ENCODE results near the gene ATF7.

The ATF7 gene

DNA sequence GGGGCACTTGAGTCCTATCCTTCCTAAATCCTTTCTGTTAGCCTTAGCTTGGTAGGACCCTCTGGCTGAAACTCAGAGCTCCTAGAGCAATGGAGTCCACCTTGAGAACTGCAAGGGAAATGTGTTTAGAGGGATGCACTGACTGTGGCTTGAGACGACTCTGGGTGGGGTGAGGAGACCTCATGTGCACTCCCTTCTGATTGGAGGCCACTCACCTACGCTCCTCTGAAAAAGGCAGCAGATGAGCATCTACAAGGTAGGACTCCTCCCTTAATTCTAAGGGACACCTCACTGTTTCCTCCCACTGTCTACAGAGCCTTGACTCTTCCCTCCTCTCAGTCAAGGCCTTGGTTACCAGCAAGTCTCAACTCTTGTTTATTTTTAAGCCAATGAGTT is 127.9 kb downstream of the ATF7 start:
- Histone ChIP-seq H3K27me3 (ENCODE audit: insufficient read depth, poor library complexity, severe bottlenecking) (no peaks in the 10 kb centered on the region), H3K27ac (replicated peaks) (no peak overlapping the region), H3K4me3 (replicated peaks; ENCODE audit: insufficient read depth, low read length) (no peak overlapping the region)
- TF ChIP-seq, protein P1, sequence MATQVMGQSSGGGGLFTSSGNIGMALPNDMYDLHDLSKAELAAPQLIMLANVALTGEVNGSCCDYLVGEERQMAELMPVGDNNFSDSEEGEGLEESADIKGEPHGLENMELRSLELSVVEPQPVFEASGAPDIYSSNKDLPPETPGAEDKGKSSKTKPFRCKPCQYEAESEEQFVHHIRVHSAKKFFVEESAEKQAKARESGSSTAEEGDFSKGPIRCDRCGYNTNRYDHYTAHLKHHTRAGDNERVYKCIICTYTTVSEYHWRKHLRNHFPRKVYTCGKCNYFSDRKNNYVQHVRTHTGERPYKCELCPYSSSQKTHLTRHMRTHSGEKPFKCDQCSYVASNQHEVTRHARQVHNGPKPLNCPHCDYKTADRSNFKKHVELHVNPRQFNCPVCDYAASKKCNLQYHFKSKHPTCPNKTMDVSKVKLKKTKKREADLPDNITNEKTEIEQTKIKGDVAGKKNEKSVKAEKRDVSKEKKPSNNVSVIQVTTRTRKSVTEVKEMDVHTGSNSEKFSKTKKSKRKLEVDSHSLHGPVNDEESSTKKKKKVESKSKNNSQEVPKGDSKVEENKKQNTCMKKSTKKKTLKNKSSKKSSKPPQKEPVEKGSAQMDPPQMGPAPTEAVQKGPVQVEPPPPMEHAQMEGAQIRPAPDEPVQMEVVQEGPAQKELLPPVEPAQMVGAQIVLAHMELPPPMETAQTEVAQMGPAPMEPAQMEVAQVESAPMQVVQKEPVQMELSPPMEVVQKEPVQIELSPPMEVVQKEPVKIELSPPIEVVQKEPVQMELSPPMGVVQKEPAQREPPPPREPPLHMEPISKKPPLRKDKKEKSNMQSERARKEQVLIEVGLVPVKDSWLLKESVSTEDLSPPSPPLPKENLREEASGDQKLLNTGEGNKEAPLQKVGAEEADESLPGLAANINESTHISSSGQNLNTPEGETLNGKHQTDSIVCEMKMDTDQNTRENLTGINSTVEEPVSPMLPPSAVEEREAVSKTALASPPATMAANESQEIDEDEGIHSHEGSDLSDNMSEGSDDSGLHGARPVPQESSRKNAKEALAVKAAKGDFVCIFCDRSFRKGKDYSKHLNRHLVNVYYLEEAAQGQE (IDR thresholded peaks at IDR 0.05; ENCODE audit: insufficient replicate concordance, low read depth) = no peak
- TF ChIP-seq GABPA (IDR thresholded peaks at IDR 0.05; ENCODE audit: low read depth) (no peak), SPI1 (IDR thresholded peaks at IDR 0.05; ENCODE audit: borderline replicate concordance, low read depth) (no peak), POLR2AphosphoS5 (IDR thresholded peaks at IDR 0.05; ENCODE audit: low read depth) (no peak)
- TF ChIP-seq, protein P2, sequence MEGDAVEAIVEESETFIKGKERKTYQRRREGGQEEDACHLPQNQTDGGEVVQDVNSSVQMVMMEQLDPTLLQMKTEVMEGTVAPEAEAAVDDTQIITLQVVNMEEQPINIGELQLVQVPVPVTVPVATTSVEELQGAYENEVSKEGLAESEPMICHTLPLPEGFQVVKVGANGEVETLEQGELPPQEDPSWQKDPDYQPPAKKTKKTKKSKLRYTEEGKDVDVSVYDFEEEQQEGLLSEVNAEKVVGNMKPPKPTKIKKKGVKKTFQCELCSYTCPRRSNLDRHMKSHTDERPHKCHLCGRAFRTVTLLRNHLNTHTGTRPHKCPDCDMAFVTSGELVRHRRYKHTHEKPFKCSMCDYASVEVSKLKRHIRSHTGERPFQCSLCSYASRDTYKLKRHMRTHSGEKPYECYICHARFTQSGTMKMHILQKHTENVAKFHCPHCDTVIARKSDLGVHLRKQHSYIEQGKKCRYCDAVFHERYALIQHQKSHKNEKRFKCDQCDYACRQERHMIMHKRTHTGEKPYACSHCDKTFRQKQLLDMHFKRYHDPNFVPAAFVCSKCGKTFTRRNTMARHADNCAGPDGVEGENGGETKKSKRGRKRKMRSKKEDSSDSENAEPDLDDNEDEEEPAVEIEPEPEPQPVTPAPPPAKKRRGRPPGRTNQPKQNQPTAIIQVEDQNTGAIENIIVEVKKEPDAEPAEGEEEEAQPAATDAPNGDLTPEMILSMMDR (IDR thresholded peaks at IDR 0.05; ENCODE audit: insufficient read depth, low read length) = no peak
- DNase-seq (ENCODE audit: low read depth in 1 of 2, low spot score in 1 of 2) = no peak

DNA sequence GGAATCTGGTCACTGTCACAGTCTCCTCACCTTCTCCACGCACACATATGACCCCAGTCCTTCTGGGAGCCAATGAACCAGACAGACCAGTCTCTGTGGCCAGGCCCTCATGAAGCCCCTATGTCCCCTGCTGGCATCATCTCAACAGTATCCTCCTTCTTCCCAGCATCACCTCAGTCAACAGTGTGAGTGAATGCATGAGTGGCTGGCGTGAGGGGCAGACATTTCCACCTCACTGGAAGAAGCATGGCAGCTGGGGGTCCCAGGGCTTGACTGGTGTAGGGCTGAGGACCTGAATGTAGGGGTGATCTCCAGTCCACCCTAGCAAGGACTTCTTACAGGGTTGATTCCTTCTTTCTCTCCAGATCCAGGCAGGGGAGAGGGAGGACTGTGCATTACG is 128.7 kb downstream of the ATF7 start:
- no peak overlapping the region for H3K27ac ChIP-seq (replicated peaks)
- no peaks in the 10 kb centered on the region for H3K27me3 ChIP-seq (ENCODE audit: insufficient read depth, poor library complexity, severe bottlenecking)
- TF ChIP-seq SPI1 (IDR thresholded peaks at IDR 0.05; ENCODE audit: borderline replicate concordance, low read depth) = no peak
- TF ChIP-seq, protein P2 (IDR thresholded peaks at IDR 0.05; ENCODE audit: insufficient read depth, low read length) = no peak
- TF ChIP-seq POLR2AphosphoS5 (IDR thresholded peaks at IDR 0.05; ENCODE audit: low read depth) = no peak
- TF ChIP-seq, protein P1 (IDR thresholded peaks at IDR 0.05; ENCODE audit: insufficient replicate concordance, low read depth) = no peak
- no peak for TF ChIP-seq GABPA (IDR thresholded peaks at IDR 0.05; ENCODE audit: low read depth)
- no peak for DNase-seq (ENCODE audit: low read depth in 1 of 2, low spot score in 1 of 2)
- H3K4me3 ChIP-seq (replicated peaks; ENCODE audit: insufficient read depth, low read length) = no peak overlapping the region

DNA sequence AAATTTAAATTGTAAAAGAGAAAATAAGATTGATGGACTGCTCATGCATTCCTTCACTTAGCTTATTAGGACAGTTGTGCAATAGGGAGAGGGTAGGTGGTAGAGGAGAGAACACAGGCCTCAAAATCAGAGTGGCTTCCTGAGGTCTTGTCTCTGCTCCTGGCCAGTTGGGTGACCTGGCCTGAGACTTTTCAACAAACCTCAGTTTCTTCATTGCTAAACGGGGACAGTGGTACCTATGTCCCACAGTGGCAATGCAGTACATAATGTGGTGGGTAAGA is 129.5 kb downstream of the ATF7 start:
- Histone ChIP-seq H3K27ac (replicated peaks) (no peak overlapping the region), H3K27me3 (ENCODE audit: insufficient read depth, poor library complexity, severe bottlenecking) (no peaks in the 10 kb centered on the region), H3K4me3 (replicated peaks; ENCODE audit: insufficient read depth, low read length) (no peak overlapping the region)
- no peak for TF ChIP-seq POLR2AphosphoS5 (IDR thresholded peaks at IDR 0.05; ENCODE audit: low read depth)
- no peak for TF ChIP-seq GABPA (IDR thresholded peaks at IDR 0.05; ENCODE audit: low read depth)
- TF ChIP-seq, protein P1 (IDR thresholded peaks at IDR 0.05; ENCODE audit: insufficient replicate concordance, low read depth) = no peak
- TF ChIP-seq, protein P2 (IDR thresholded peaks at IDR 0.05; ENCODE audit: insufficient read depth, low read length) = no peak
- TF ChIP-seq SPI1 (IDR thresholded peaks at IDR 0.05; ENCODE audit: borderline replicate concordance, low read depth) = no peak
- no peak for DNase-seq (ENCODE audit: low read depth in 1 of 2, low spot score in 1 of 2)

All from HL-60 (cell line).